Mammary epithelial cell (primary cell): ENCODE measurements around the gene HAUS2.

ENCODE experiments used
- CTCF ChIP-seq, 2 donors: IDR thresholded peaks in 1 of 2; conservative IDR thresholded peaks in 1 of 2; 2 replicates each; pipeline ENCODE4 v1.5.1; 2011 to 2012; ENCODE audit warnings: inconsistent platforms in 2 of 2, low read length in 2 of 2, mild to moderate bottlenecking in 2 of 2, control low read depth in 1 of 2, low read depth in 1 of 2; ENCODE audit not compliant: insufficient read depth in 1 of 2; ENCODE audit errors: extremely low read depth in 1 of 2
- EZH2 ChIP-seq: IDR thresholded peaks from 2 replicates; pipeline ENCODE4 v1.6.1; 2012; ENCODE audit warnings: low read length, inconsistent platforms, borderline replicate concordance

- TF ChIP-seq CTCF (conservative IDR thresholded peaks at IDR 0.05 in 1 of 2, IDR thresholded peaks at IDR 0.05 in 1 of 2; ENCODE audit: extremely low read depth in 1 of 2, insufficient read depth in 1 of 2, low read depth in 1 of 2, low read length in 2 of 2), result peak; percentile 7 to 22
- no peak for TF ChIP-seq EZH2
These were observed 42.7 kb downstream of the HAUS2 start for GRCh38 chr15:42591238-42591934.
